Stomach (tissue), 9 donors: ENCODE results near the gene UBE2O. TPM values are rescaled to one million over a fixed set of nuclear protein-coding genes. Genes with fewer than 3 reads are reported as not detected.

Source experiments
- DNase-seq, 2 donors: peaks; one replicate each; pipeline versions ENCODE4 v3.0.0 to v3.0.0-alpha.2; 2013 to 2019
- H3K27ac ChIP-seq, 5 donors: fragments of 200-600 bp in 4 of 5; sonication (generic) in 4 of 5; one replicate each; pipeline ENCODE4 v1.5.1; 2013 to 2019; ENCODE audit warnings: mild to moderate bottlenecking in 1 of 5, moderate library complexity in 1 of 5
- H3K27me3 ChIP-seq, 3 donors: fragments of 200-600 bp; sonication (generic); one replicate each; pipeline ENCODE4 v1.5.1; 2017 to 2019; ENCODE audit warnings: mixed run types in 1 of 3
- H3K36me3 ChIP-seq, 4 donors: fragments of 200-600 bp; sonication (generic); 1 replicate in 3 of 4; 2 replicates in 1 of 4; pipeline ENCODE4 v1.5.1; 2016 to 2019
- H3K4me1 ChIP-seq, 4 donors: fragments of 200-600 bp; sonication (generic); one replicate each; pipeline ENCODE4 v1.5.1; 2016 to 2019
- H3K4me3 ChIP-seq, 4 donors: fragments of 200-600 bp; sonication (generic) in 3 of 4; one replicate each; pipeline ENCODE4 v1.5.1; 2016 to 2019; ENCODE audit warnings: mild to moderate bottlenecking in 1 of 4
- H3K9me3 ChIP-seq, 4 donors: fragments of 200-600 bp; sonication (generic); one replicate each; pipeline ENCODE4 v1.5.1; 2016 to 2019
- CTCF ChIP-seq, 7 experiments: fragments of 450-650 bp in 4 of 7; fragments of 200-600 bp in 3 of 7; sonication (generic) in 3 of 7; IDR thresholded peaks; one replicate each; pipeline ENCODE4 v1.5.1; 2016 to 2019; ENCODE audit warnings: antibody characterized with exemption in 7 of 7, control low read depth in 2 of 7, mild to moderate bottlenecking in 1 of 7
- EP300 ChIP-seq: sonication (generic); formaldehyde crosslinking; IDR thresholded peaks from one replicate; pipeline ENCODE4 v1.6.1; 2017; ENCODE audit warnings: antibody characterized with exemption
- POLR2A ChIP-seq, 4 donors: fragments of 450-650 bp; IDR thresholded peaks; one replicate each; pipeline ENCODE4 v1.6.1; 2016; ENCODE audit warnings: antibody characterized with exemption in 4 of 4, control low read depth in 2 of 4, mild to moderate bottlenecking in 1 of 4, moderate library complexity in 1 of 4
- POLR2AphosphoS5 ChIP-seq, 3 donors: sonication (generic); formaldehyde crosslinking; IDR thresholded peaks; one replicate each; pipeline ENCODE4 v1.6.1; 2016; ENCODE audit warnings: antibody characterized with exemption in 3 of 3
- WGBS, 5 donors: extraction: QIAGEN DNeasy Blood & Tissue Kit in 3 of 5; methylation state at CpG; one replicate each; pipeline versions ENCODE4 v1.1.5 to v1.1.7; 2013 to 2018; 5-methylcytosine and 5-hydroxymethylcytosine counted together
- intact Hi-C: fragments of 100-400 bp; cut with DNase I; formaldehyde crosslinking; loops from one replicate; pipeline ENCODE4 v1.15.1; 2023; ENCODE audit warnings: low total_unique reads
- polyA plus RNA-seq, 3 donors: library from polyadenylated mRNA; stranded (reverse); fragments of 200-250 nt; gene quantifications; one replicate each; pipeline ENCODE4 v1.2.3, GENCODE V29; 2013
- total RNA-seq, 5 donors: library from RNA; depleted of rRNA; stranded (reverse); fragments of >200 nt; gene quantifications; one replicate each; pipeline versions ENCODE4 v1.1.0 to v1.2.3, GENCODE V29; 2014 to 2016
- donor health status: healthy with polysubstance abuse.
- donor health status: Bipolar disorder and iron deficiency.
- donor health status: healthy.

The UBE2O gene
- total and polyA plus RNA-seq, 8 donors: 4.6 to 32.7 (median 11.9) TPM

- Histone ChIP-seq H3K36me3 (no peaks in the 10 kb centered on the region), H3K27me3 (no peaks in the 10 kb centered on the region), H3K4me1 (peaks cover 11 to 34% (median 28%) of the 10 kb centered on the region in 4 donors), H3K4me3 (peak overlapping the region; percentile 75 to 99 (median 87)), H3K9me3 (no peaks in the 10 kb centered on the region), H3K27ac (peak overlapping the region; percentile 89 to 96 (median 92))
- DNase-seq: no peak
- TF ChIP-seq POLR2A (IDR thresholded peaks at IDR 0.05) (no peak), CTCF (IDR thresholded peaks at IDR 0.05) (no peak), POLR2AphosphoS5 (IDR thresholded peaks at IDR 0.05) (no peak), EP300 (no peak)
- WGBS, 5 donors: 0 to 3% (median 1%) methylated on average over 18 of the region's 18 CpGs
- intact Hi-C loops: no loop called here
Observed at GRCh38 chr17:76354317-76354729, 98.6 kb downstream of the UBE2O start.

GRCh38 chr17:76353599-76354316 lies 99.2 kb downstream of the UBE2O start, which contains the start of gene PRPSAP1:
Gene PRPSAP1 (minus strand): TSS chr17:76353916. CDS start chr17:76353703, 213 bp downstream.
- 0 to 1% (median 0%) methylated on average over 14 to 75 of the region's 75 CpGs for WGBS, 5 donors
- Histone ChIP-seq H3K4me1 (peaks cover 11 to 34% (median 28%) of the 10 kb centered on the region in 4 donors), H3K27ac (peak within 1 kb of the TSS; percentile 89 to 96 (median 92)), H3K27me3 (no peaks in the 10 kb centered on the region), H3K36me3 (no peaks in the 10 kb centered on the region), H3K9me3 (no peaks in the 10 kb centered on the region), H3K4me3 (peak within 1 kb of the TSS; percentile 75 to 99 (median 87))
- TF ChIP-seq POLR2AphosphoS5 (IDR thresholded peaks at IDR 0.05) (peak; percentile 35 to 89 (median 87)), POLR2A (IDR thresholded peaks at IDR 0.05) (peak in 1 of 4 donors; percentile 64), EP300 (peak; percentile 14), CTCF (IDR thresholded peaks at IDR 0.05) (peak in 4 of 7 experiments; percentile 22 to 67 (median 42))
- DNase-seq: peak; percentile 88 to 97
- intact Hi-C loops: no loop called here

- no peaks in the 10 kb centered on the region for H3K9me3 ChIP-seq
- TF ChIP-seq EP300 (no peak), CTCF (IDR thresholded peaks at IDR 0.05) (no peak), POLR2A (IDR thresholded peaks at IDR 0.05) (no peak), POLR2AphosphoS5 (IDR thresholded peaks at IDR 0.05) (no peak)
- DNase-seq: peak; percentile 34 to 69
- peaks cover 11 to 34% (median 28%) of the 10 kb centered on the region in 4 donors for H3K4me1 ChIP-seq
- H3K27ac ChIP-seq: peak overlapping the region; percentile 89 to 96 (median 92)
- intact Hi-C loops: no loop called here
- H3K27me3 ChIP-seq: no peaks in the 10 kb centered on the region
- H3K36me3 ChIP-seq: peaks cover 2 to 4% (median 2%) of the 10 kb centered on the region in 4 donors
- WGBS, 5 donors: 0 to 2% (median 1%) methylated on average over 23 to 51 of the region's 51 CpGs; no CpG with 5 or more reads in 1 of the 5 donors
- H3K4me3 ChIP-seq: peak overlapping the region; percentile 75 to 99 (median 87)
Observed at GRCh38 chr17:76353004-76353598, 99.9 kb downstream of the UBE2O start.

- Histone ChIP-seq H3K27ac (no peak overlapping the region), H3K4me3 (no peak overlapping the region), H3K9me3 (no peaks in the 10 kb centered on the region), H3K27me3 (no peaks in the 10 kb centered on the region), H3K4me1 (peaks cover 11 to 28% (median 25%) of the 10 kb centered on the region in 4 donors), H3K36me3 (peaks cover 13 to 19% (median 17%) of the 10 kb centered on the region in 4 donors)
- no peak for DNase-seq
- WGBS, 5 donors: 57 to 72% (median 66%) methylated on average over 9 of the region's 9 CpGs
- intact Hi-C loops: no loop called here
- TF ChIP-seq POLR2AphosphoS5 (IDR thresholded peaks at IDR 0.05) (no peak), CTCF (IDR thresholded peaks at IDR 0.05) (no peak), POLR2A (IDR thresholded peaks at IDR 0.05) (no peak), EP300 (no peak)
Observed at GRCh38 chr17:76351526-76352071, 101.4 kb downstream of the UBE2O start.
